AG04450 (cell line): Measurements from ENCODE around the gene PLCD1. TPM values are rescaled to one million over a fixed set of nuclear protein-coding genes. Genes with fewer than 3 reads are reported as not detected.

Source experiments
- CTCF ChIA-PET: fragments of 300-600, 350-600 bp; formaldehyde crosslinking; extraction: SDS; loops from one replicate; lab custom pipeline; 2022; ENCODE audit warnings: antibody characterized with exemption, inconsistent platforms; lab: Charles Lee
- POLR2A ChIA-PET: fragments of 350-600 bp; formaldehyde crosslinking; extraction: SDS; loops from one replicate; lab custom pipeline; 2021; ENCODE audit warnings: antibody characterized with exemption, inconsistent platforms; lab: Yijun Ruan, JAX
- DNase-seq: peaks from one replicate; pipeline ENCODE4 v3.0.0-alpha.2; 2011; ENCODE audit warnings: low read depth, low spot score
- H3K27ac ChIP-seq: one replicate; pipeline ENCODE4 v1.5.1; 2012; ENCODE audit warnings: low read depth, low read length, control low read depth
- H3K27me3 ChIP-seq: one replicate; pipeline ENCODE4 v1.6.0; 2012; ENCODE audit warnings: low read length; ENCODE audit not compliant: control insufficient read depth, insufficient read depth
- H3K4me3 ChIP-seq: 2 replicates; pipeline ENCODE4 v1.5.1; 2011; ENCODE audit warnings: mild to moderate bottlenecking, low read depth, low read length, control low read depth
- H3K9me3 ChIP-seq: 2 replicates; pipeline ENCODE4 v1.5.1; 2012; ENCODE audit warnings: low read length; ENCODE audit not compliant: control insufficient read depth, insufficient read depth
- polyA plus RNA-seq: library from polyadenylated mRNA; depleted of rRNA; stranded (reverse); fragments of >200 nt; gene quantifications from 2 replicates; pipeline ENCODE4 v1.2.3, GENCODE V29; 2011
- TF ChIP-seq, protein P1 (sequence below): IDR thresholded peaks from 2 replicates; pipeline ENCODE4 v1.5.1; 2011; ENCODE audit warnings: low read depth, low read length, control low read depth, inconsistent platforms

The PLCD1 gene
- polyA plus RNA-seq, 1 experiment = 14.4 TPM

DNA sequence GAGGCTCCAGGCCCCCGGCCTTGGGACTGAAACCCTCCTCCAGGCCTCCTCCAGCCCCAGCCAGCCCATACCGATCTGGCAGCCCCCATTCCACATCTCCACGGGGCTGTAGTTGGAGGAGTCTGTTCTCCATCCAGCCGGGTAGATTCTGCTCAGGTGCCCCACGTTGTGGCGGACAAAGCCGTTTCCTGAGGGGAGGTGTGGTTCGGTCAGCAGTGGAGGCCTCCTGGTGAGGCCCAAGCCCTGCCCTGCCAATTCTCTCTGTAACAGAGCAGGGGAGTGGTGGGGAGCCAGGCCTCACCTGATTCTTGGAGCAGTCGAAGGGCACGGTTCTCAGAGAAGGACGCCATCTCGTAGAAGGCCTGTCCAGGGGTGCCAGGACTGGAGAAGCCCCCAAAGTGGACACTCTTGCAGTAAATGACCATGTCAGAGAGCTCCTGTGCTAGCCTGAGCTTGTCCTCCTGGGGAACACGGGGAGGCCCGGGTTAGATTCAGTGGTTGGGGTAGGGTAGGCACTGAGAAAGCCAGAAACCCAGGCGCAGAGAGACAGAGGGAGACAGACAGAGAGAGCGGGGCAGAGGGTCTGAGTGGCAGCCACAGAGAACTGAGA is 20.4 kb downstream of the PLCD1 start:
- Histone ChIP-seq H3K27me3 (no peaks in the 10 kb centered on the region), H3K27ac (no peak overlapping the region), H3K9me3 (no peaks in the 10 kb centered on the region), H3K4me3 (no peak overlapping the region)
- ChIA-PET CTCF (no interaction called here), POLR2A (interaction anchor here (0.9 kb wide), 1 partner anchor 11 kb away, joined by 3 read pairs; no protein-coding TSS in a partner anchor)
- TF ChIP-seq, protein P1, sequence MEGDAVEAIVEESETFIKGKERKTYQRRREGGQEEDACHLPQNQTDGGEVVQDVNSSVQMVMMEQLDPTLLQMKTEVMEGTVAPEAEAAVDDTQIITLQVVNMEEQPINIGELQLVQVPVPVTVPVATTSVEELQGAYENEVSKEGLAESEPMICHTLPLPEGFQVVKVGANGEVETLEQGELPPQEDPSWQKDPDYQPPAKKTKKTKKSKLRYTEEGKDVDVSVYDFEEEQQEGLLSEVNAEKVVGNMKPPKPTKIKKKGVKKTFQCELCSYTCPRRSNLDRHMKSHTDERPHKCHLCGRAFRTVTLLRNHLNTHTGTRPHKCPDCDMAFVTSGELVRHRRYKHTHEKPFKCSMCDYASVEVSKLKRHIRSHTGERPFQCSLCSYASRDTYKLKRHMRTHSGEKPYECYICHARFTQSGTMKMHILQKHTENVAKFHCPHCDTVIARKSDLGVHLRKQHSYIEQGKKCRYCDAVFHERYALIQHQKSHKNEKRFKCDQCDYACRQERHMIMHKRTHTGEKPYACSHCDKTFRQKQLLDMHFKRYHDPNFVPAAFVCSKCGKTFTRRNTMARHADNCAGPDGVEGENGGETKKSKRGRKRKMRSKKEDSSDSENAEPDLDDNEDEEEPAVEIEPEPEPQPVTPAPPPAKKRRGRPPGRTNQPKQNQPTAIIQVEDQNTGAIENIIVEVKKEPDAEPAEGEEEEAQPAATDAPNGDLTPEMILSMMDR = no peak
- DNase-seq = no peak

DNA sequence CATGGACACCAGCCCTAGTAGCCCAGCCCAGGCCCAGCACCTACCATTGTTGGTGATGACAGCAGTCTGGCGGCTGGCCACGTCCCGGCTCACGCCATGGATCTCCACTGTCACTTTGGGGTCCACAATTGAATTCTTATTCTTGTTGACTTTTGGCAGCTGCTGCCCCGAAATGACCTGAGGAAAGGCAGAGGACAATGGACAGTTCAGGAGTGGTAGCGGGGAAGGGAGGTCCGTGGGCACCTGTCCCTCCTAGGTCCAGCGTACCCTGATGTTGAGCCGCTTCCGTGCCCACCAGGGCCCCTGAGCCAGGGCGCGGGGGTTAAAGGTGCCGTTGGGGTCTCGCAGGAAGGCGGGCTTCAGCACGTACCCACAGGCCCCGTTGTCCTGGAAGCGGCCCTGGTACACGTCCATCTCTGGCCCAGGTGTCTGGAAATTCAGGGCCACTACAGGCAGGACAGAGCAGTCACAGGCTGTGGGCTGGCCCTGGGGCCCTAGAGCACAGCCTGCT is 21.2 kb downstream of the PLCD1 start:
- POLR2A ChIA-PET = no interaction called here
- CTCF ChIA-PET = no interaction called here
- no peaks in the 10 kb centered on the region for H3K9me3 ChIP-seq
- no peaks in the 10 kb centered on the region for H3K27me3 ChIP-seq
- H3K27ac ChIP-seq = no peak overlapping the region
- H3K4me3 ChIP-seq = no peak overlapping the region
- no peak for DNase-seq
- TF ChIP-seq, protein P1 = no peak

DNA sequence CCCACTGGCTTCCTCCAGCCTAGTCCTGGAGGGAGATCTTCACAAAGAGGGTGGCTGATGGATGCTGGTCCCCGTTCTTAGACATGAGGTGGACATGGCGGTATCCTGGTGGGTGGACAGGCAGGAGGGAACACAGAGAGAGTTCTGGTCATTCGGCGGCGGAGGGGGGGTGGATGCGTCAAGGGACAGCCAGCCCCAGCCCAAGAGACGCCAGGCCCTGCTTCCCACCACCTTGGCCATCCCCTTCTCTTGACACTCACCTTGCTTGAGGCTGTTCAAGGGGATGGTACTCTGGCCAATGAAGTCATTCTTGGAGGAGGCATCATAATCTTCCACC is 21.7 kb downstream of the PLCD1 start:
- POLR2A ChIA-PET = no interaction called here

DNA sequence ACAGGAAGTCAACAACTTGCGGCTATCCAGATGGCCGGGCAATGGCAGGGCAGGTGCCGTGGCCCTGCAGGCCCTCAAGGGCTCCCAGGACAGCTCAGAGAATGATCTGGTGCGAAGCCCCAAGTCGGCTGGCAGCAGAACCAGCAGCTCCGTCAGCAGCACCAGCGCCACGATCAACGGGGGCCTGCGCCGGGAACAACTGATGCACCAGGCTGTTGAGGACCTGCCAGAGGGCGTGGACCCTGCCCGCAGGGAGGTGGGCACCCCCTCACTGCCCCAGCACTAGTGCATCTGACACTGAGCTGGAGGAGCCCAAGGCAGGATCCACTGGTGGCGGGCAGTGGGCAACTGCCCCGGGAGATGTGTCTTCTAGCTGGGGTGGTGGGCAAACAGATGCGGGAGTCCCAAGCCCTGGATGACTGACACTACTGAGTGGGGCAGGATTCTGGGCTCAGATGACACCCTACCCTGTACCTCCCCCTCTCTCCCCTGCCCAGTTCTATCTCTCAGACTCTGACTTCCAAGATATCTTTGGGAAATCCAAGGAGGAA is 22.9 kb downstream of the PLCD1 start:
- H3K27me3 ChIP-seq = no peaks in the 10 kb centered on the region
- ChIA-PET CTCF (interaction anchor here (0.8 to 1.1 kb wide), 3 partner anchors 9 to 192 kb away, joined by 3 to 7 read pairs (median 4); no protein-coding TSS in a partner anchor), POLR2A (no interaction called here)
- DNase-seq = no peak
- no peak overlapping the region for H3K27ac ChIP-seq
- TF ChIP-seq, protein P1 = 0 out of 2 replicates have a peak, but pooled peaks have one; percentile 2
- H3K4me3 ChIP-seq = no peak overlapping the region
- H3K9me3 ChIP-seq = no peaks in the 10 kb centered on the region

More for the DNA sequence above, 21.7 kb downstream of the PLCD1 start:
- no peak for DNase-seq
- TF ChIP-seq, protein P1 = no peak
- Histone ChIP-seq H3K9me3 (no peaks in the 10 kb centered on the region), H3K27ac (no peak overlapping the region), H3K4me3 (no peak overlapping the region), H3K27me3 (no peaks in the 10 kb centered on the region)
- CTCF ChIA-PET = interaction anchor here (1.1 kb wide), 1 partner anchor 11 kb away, joined by 7 read pairs; no protein-coding TSS in a partner anchor

DNA sequence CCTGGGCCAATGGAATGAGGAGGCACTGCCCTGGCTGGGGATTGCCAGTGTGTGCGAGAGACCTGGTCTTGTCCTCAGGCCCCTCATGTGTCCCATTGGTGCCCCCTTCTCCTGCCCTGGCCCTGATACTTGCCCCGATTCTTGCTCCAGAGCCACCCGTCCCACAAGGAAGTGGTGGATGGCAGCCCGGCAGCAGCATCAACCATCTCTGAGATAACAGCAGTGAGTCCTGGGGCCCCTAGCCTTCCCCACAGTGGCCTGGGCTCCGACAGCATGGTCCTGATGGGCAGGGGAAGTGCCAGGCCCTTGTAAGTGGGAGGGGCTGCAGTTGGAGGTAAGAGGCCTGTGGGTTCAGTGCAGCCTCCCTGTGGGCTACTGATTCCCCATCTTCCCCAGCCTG is 23.4 kb downstream of the PLCD1 start:
- CTCF ChIA-PET = no interaction called here
- no peak overlapping the region for H3K4me3 ChIP-seq
- H3K27ac ChIP-seq = no peak overlapping the region
- TF ChIP-seq, protein P1 = no peak
- POLR2A ChIA-PET = no interaction called here
- H3K9me3 ChIP-seq = no peaks in the 10 kb centered on the region
- DNase-seq = no peak
- H3K27me3 ChIP-seq = no peaks in the 10 kb centered on the region
